ENCODE measurements around the gene PCDHA1.
"Not testable (repeated sequence)": the region's sequence is repeated elsewhere in the genome, so short reads cannot be mapped to it uniquely, and the experiment has no call there.

Gene PCDHA1

DNA sequence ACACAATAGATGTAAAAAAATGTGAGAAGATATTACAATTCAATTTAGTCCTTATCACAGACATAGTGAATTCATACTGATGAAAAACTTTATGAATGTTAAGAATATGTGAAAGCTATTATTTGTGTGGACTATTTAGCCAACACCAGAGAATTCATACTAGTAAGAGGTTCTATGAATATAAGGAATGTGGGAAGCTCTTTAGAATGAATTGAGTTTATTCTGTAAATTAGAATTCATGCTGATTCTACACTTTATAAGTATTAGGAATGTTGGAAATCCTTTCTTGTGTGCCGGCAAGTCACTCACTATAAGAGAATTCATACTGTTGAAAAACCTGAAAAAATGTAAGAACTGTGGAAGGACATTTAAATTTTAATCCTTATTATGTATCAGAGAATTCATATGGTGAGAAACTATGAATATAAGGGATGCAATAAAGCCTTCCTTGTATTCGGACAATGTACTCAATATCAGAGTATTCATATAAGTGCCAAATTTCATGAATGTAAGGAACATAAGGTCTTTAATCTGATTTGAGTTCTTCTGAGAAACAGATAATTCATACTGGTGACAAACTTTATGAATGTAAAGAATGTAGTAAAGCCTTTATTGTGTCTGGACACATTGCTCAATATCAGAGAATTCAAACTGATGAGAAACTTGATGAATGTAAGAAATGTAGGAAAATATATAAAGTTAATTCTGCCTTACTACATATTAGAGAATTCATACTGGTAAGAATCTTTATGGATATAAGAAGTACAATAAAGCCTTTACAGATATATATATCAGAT lies 21.6 kb upstream of the PCDHA1 start:
- Histone ChIP-seq H3K4me1 (ENCODE audit: low read length) (no peaks in the 10 kb centered on the region), H4K20me1 (ENCODE audit: insufficient read depth, low read length) (no peaks in the 10 kb centered on the region), H3K9ac (ENCODE audit: low read length) (no peak overlapping the region), H3K4me3 (ENCODE audit: low read length) (no peak overlapping the region), H3K27me3 (ENCODE audit: low read depth, low read length) (no peaks in the 10 kb centered on the region), H3K36me3 (replicated peaks; ENCODE audit: low read depth, low read length) (no peaks in the 10 kb centered on the region), H2AFZ (ENCODE audit: low read depth, low read length) (no peak overlapping the region), H3K79me2 (ENCODE audit: low read length) (no peaks in the 10 kb centered on the region), H3K27ac (ENCODE audit: low read length) (no peak overlapping the region), H3K9me3 (ENCODE audit: insufficient read depth, low read length) (peaks cover 5% of the 10 kb centered on the region; the same call in 1 of the 2 replicates), H3K4me2 (ENCODE audit: low read length) (no peak overlapping the region)
- no peak for TF ChIP-seq EZH2phosphoT487 (IDR thresholded peaks at IDR 0.05; ENCODE audit: low read depth)
- no peak for TF ChIP-seq CTCF (IDR thresholded peaks at IDR 0.05; ENCODE audit: low read depth, low read length)

DNA sequence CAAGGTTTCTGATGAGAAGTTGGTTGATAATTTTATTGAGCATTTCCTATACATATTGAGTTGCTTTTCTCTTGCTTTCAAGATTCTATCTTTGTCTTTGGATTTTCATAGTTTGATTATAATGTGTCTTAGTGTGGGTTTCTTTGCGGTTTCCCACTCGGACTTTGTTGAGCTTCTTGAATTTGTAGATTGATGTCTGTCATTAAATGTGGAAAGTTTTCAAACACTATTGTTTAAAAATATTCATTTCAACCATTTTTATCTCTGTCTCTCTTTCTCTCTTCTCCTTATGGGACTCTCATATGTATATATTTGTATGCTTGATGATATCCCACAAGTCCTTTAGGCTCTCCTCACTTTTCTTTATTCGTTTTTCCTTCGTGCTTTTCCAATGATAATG lies 18.5 kb upstream of the PCDHA1 start:
- H3K9me3 ChIP-seq (ENCODE audit: insufficient read depth, low read length): peaks cover 5% of the 10 kb centered on the region

DNA sequence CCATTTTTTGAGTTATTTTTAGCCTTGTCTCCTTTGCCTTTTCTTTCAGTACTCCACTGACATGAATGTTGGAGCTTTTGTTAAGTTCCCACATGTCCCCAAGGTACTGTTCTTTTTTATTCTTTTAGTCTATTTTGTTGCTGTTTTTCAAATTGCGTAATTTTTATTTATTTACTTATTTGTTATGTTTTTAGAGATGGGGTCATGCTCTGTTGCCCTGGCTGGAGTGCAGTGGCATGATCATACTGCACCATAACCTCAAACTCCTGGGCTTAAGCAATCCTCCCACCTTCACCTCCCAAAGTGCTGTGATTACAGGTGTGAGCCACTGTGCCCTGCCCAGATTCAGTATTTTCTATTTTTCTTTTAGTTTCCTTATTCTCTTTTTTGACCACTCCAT lies 5.4 kb upstream of the PCDHA1 start:
- TF ChIP-seq CTCF (IDR thresholded peaks at IDR 0.05; ENCODE audit: low read depth, low read length) (no peak), EZH2phosphoT487 (IDR thresholded peaks at IDR 0.05; ENCODE audit: low read depth) (no peak)
- no peaks in the 10 kb centered on the region for H3K4me1 ChIP-seq (ENCODE audit: low read length)
- H3K27ac ChIP-seq (ENCODE audit: low read length): no peak overlapping the region
- no peak overlapping the region for H3K4me2 ChIP-seq (ENCODE audit: low read length)
- no peak overlapping the region for H3K9ac ChIP-seq (ENCODE audit: low read length)
- no peaks in the 10 kb centered on the region for H3K79me2 ChIP-seq (ENCODE audit: low read length)
- no peaks in the 10 kb centered on the region for H3K27me3 ChIP-seq (ENCODE audit: low read depth, low read length)
- H4K20me1 ChIP-seq (ENCODE audit: insufficient read depth, low read length): no peaks in the 10 kb centered on the region
- no peaks in the 10 kb centered on the region for H3K9me3 ChIP-seq (ENCODE audit: insufficient read depth, low read length)
- H3K4me3 ChIP-seq (ENCODE audit: low read length): no peak overlapping the region
- H3K36me3 ChIP-seq (replicated peaks; ENCODE audit: low read depth, low read length): no peaks in the 10 kb centered on the region
- H2AFZ ChIP-seq (ENCODE audit: low read depth, low read length): no peak overlapping the region

More for the DNA sequence above, 18.5 kb upstream of the PCDHA1 start:
- Histone ChIP-seq H3K4me1 (ENCODE audit: low read length) (no peaks in the 10 kb centered on the region), H3K4me3 (ENCODE audit: low read length) (no peak overlapping the region), H2AFZ (ENCODE audit: low read depth, low read length) (no peak overlapping the region), H3K27me3 (ENCODE audit: low read depth, low read length) (no peaks in the 10 kb centered on the region), H3K79me2 (ENCODE audit: low read length) (no peaks in the 10 kb centered on the region), H3K9ac (ENCODE audit: low read length) (no peak overlapping the region), H4K20me1 (ENCODE audit: insufficient read depth, low read length) (no peaks in the 10 kb centered on the region), H3K4me2 (ENCODE audit: low read length) (no peak overlapping the region), H3K36me3 (replicated peaks; ENCODE audit: low read depth, low read length) (no peaks in the 10 kb centered on the region), H3K27ac (ENCODE audit: low read length) (no peak overlapping the region)
- no peak for TF ChIP-seq EZH2phosphoT487 (IDR thresholded peaks at IDR 0.05; ENCODE audit: low read depth)
- no peak for TF ChIP-seq CTCF (IDR thresholded peaks at IDR 0.05; ENCODE audit: low read depth, low read length)

- H4K20me1 ChIP-seq (ENCODE audit: insufficient read depth, low read length); H3K36me3 ChIP-seq (replicated peaks; ENCODE audit: low read depth, low read length); H3K4me3 ChIP-seq (ENCODE audit: low read length); H3K9me3 ChIP-seq (ENCODE audit: insufficient read depth, low read length); H3K27ac ChIP-seq (ENCODE audit: low read length); H3K9ac ChIP-seq (ENCODE audit: low read length); H3K79me2 ChIP-seq (ENCODE audit: low read length); H3K4me1 ChIP-seq (ENCODE audit: low read length); H2AFZ ChIP-seq (ENCODE audit: low read depth, low read length); H3K27me3 ChIP-seq (ENCODE audit: low read depth, low read length); H3K4me2 ChIP-seq (ENCODE audit: low read length): not testable (repeated sequence)
Measured at GRCh38 chr5:140787422-140787821, 1.5 kb downstream of the PCDHA1 start.

GRCh38 chr5:140787849-140788504 lies 2.0 kb downstream of the PCDHA1 start:
- not testable (repeated sequence) for H3K9me3 ChIP-seq (ENCODE audit: insufficient read depth, low read length); H2AFZ ChIP-seq (ENCODE audit: low read depth, low read length); H3K27ac ChIP-seq (ENCODE audit: low read length); H3K4me3 ChIP-seq (ENCODE audit: low read length); H3K36me3 ChIP-seq (replicated peaks; ENCODE audit: low read depth, low read length); H4K20me1 ChIP-seq (ENCODE audit: insufficient read depth, low read length); H3K4me1 ChIP-seq (ENCODE audit: low read length); H3K9ac ChIP-seq (ENCODE audit: low read length); H3K4me2 ChIP-seq (ENCODE audit: low read length); H3K27me3 ChIP-seq (ENCODE audit: low read depth, low read length); H3K79me2 ChIP-seq (ENCODE audit: low read length)

All from OCI-LY3 (cell line).